SJSA1 (cell line): ENCODE measurements around the gene PRSS1. TPM values are rescaled to one million over a fixed set of nuclear protein-coding genes. Genes with fewer than 3 reads are reported as not detected.
A peak's percentile ranks its signal among the peaks of the same experiment; 100 is the strongest.
"Not testable (repeated sequence)": the region's sequence is repeated elsewhere in the genome, so short reads cannot be mapped to it uniquely, and the experiment has no call there.

Experiments
- DNase-seq, 2 experiments: peaks; one replicate each; pipeline ENCODE4 v3.0.0-alpha.2; 2015 to 2020; ENCODE audit warnings: low spot score in 2 of 2, low read depth in 1 of 2
- H3K27ac ChIP-seq: fragments of 250-450 bp; sonication (Bioruptor Pico); 2 replicates; pipeline ENCODE4 v1.5.1; 2020; ENCODE audit warnings: mild to moderate bottlenecking, moderate library complexity
- H3K27me3 ChIP-seq: fragments of 250-450 bp; sonication (Bioruptor Pico); replicated peaks from 2 replicates; pipeline ENCODE4 v1.5.1; 2020; ENCODE audit warnings: mild to moderate bottlenecking, moderate library complexity
- H3K36me3 ChIP-seq: fragments of 250-450 bp; sonication (Bioruptor Pico); 2 replicates; pipeline ENCODE4 v1.5.1; 2020; ENCODE audit warnings: mild to moderate bottlenecking
- H3K4me1 ChIP-seq: fragments of 250-450 bp; sonication (Bioruptor Pico); replicated peaks from 2 replicates; pipeline ENCODE4 v1.6.1; 2021; ENCODE audit warnings: mild to moderate bottlenecking
- H3K4me3 ChIP-seq: fragments of 250-450 bp; sonication (Bioruptor Pico); 2 replicates; pipeline ENCODE4 v1.5.1; 2020; ENCODE audit warnings: mild to moderate bottlenecking
- H3K9me3 ChIP-seq: fragments of 250-450 bp; sonication (Bioruptor Pico); replicated peaks from 2 replicates; pipeline ENCODE4 v1.5.1; 2020; ENCODE audit warnings: mild to moderate bottlenecking
- total RNA-seq: library from RNA; depleted of rRNA; stranded (reverse); fragments of >200 nt; shearing (Covaris generic); gene quantifications from 2 replicates; pipeline ENCODE4 v1.2.3, GENCODE V29; 2014; rRNA removed

PRSS1 gene
- total RNA-seq = not detected in 2 replicates

- Histone ChIP-seq H3K27me3 (no peaks in the 10 kb centered on the region), H3K36me3 (no peaks in the 10 kb centered on the region), H3K27ac (no peak within 1 kb of the TSS), H3K4me3 (no peak within 1 kb of the TSS), H3K4me1 (no peaks in the 10 kb centered on the region), H3K9me3 (no peaks in the 10 kb centered on the region)
- DNase-seq = no peak
These were observed at the start of gene PRSS1 for GRCh38 chr7:142749218-142749993. Gene PRSS1 (plus strand): TSS chr7:142749472. CDS start chr7:142749485, 13 bp downstream.

GRCh38 chr7:142700935-142701334 lies 48.3 kb upstream of the PRSS1 start:
- not testable (repeated sequence) for H3K4me3 ChIP-seq, H3K27me3 ChIP-seq, H3K4me1 ChIP-seq, DNase-seq, H3K9me3 ChIP-seq, H3K27ac ChIP-seq, H3K36me3 ChIP-seq

- H3K4me3 ChIP-seq = no peak overlapping the region
- H3K4me1 ChIP-seq = no peaks in the 10 kb centered on the region
- no peaks in the 10 kb centered on the region for H3K9me3 ChIP-seq
- no peaks in the 10 kb centered on the region for H3K36me3 ChIP-seq
- H3K27me3 ChIP-seq = no peaks in the 10 kb centered on the region
- DNase-seq = no peak
- no peak overlapping the region for H3K27ac ChIP-seq
These were observed 45.5 kb upstream of the PRSS1 start for GRCh38 chr7:142703655-142704305.

GRCh38 chr7:142708726-142709125 lies 40.5 kb upstream of the PRSS1 start:
- H3K9me3 ChIP-seq, H3K4me3 ChIP-seq, DNase-seq, H3K27me3 ChIP-seq, H3K27ac ChIP-seq, H3K4me1 ChIP-seq, H3K36me3 ChIP-seq: not testable (repeated sequence)

GRCh38 chr7:142709921-142710320 lies 39.4 kb upstream of the PRSS1 start:
- peaks cover 7% of the 10 kb centered on the region; the same call in 1 of the 2 replicates for H3K4me1 ChIP-seq
- H3K27ac ChIP-seq = no peak overlapping the region
- H3K4me3 ChIP-seq = no peak overlapping the region
- no peaks in the 10 kb centered on the region for H3K36me3 ChIP-seq
- no peak for DNase-seq
- H3K9me3 ChIP-seq = no peaks in the 10 kb centered on the region
- no peaks in the 10 kb centered on the region; the same call in 1 of the 2 replicates for H3K27me3 ChIP-seq

- H3K4me3 ChIP-seq = no peak overlapping the region
These were observed 38.1 kb upstream of the PRSS1 start for GRCh38 chr7:142711196-142711595.

GRCh38 chr7:142711746-142712616 lies 37.3 kb upstream of the PRSS1 start:
- H3K9me3 ChIP-seq = no peaks in the 10 kb centered on the region
- H3K4me3 ChIP-seq = no peak overlapping the region
- DNase-seq = peak in 1 of 2 experiments; percentile 9
- no peaks in the 10 kb centered on the region for H3K36me3 ChIP-seq
- H3K27ac ChIP-seq = no peak overlapping the region
- peaks cover 7% of the 10 kb centered on the region; the same call in 1 of the 2 replicates for H3K4me1 ChIP-seq
- no peaks in the 10 kb centered on the region; the same call in 1 of the 2 replicates for H3K27me3 ChIP-seq

More at GRCh38 chr7:142711196-142711595, 38.1 kb upstream of the PRSS1 start:
- no peak overlapping the region for H3K27ac ChIP-seq
- H3K9me3 ChIP-seq = no peaks in the 10 kb centered on the region
- no peak for DNase-seq
- no peaks in the 10 kb centered on the region; the same call in 1 of the 2 replicates for H3K27me3 ChIP-seq
- H3K4me1 ChIP-seq = peaks cover 7% of the 10 kb centered on the region; the same call in 1 of the 2 replicates
- no peaks in the 10 kb centered on the region for H3K36me3 ChIP-seq

GRCh38 chr7:142712617-142712957 lies 36.7 kb upstream of the PRSS1 start:
- DNase-seq = no peak
- peaks cover 7% of the 10 kb centered on the region; the same call in 1 of the 2 replicates for H3K4me1 ChIP-seq
- H3K27ac ChIP-seq = no peak overlapping the region
- no peak overlapping the region for H3K4me3 ChIP-seq
- no peaks in the 10 kb centered on the region; the same call in 1 of the 2 replicates for H3K27me3 ChIP-seq
- H3K36me3 ChIP-seq = no peaks in the 10 kb centered on the region
- no peaks in the 10 kb centered on the region for H3K9me3 ChIP-seq

- peaks cover 7% of the 10 kb centered on the region; the same call in 1 of the 2 replicates for H3K4me1 ChIP-seq
- peaks cover 4% of the 10 kb centered on the region; the same call in 1 of the 2 replicates for H3K27me3 ChIP-seq
- H3K36me3 ChIP-seq = no peaks in the 10 kb centered on the region
- H3K9me3 ChIP-seq = no peaks in the 10 kb centered on the region
- no peak for DNase-seq
- no peak overlapping the region for H3K27ac ChIP-seq
- H3K4me3 ChIP-seq = no peak overlapping the region
These were observed 34.9 kb upstream of the PRSS1 start for GRCh38 chr7:142714375-142714774.

GRCh38 chr7:142716596-142716995 lies 32.7 kb upstream of the PRSS1 start:
- H3K9me3 ChIP-seq = no peaks in the 10 kb centered on the region
- no peak for DNase-seq
- no peak overlapping the region for H3K4me3 ChIP-seq
- peaks cover 4% of the 10 kb centered on the region; the same call in 1 of the 2 replicates for H3K4me1 ChIP-seq
- no peak overlapping the region for H3K27ac ChIP-seq
- H3K27me3 ChIP-seq = peaks cover 4% of the 10 kb centered on the region; the same call in 1 of the 2 replicates
- H3K36me3 ChIP-seq = no peaks in the 10 kb centered on the region

GRCh38 chr7:142717453-142717852 lies 31.8 kb upstream of the PRSS1 start:
- Histone ChIP-seq H3K4me1 (no peaks in the 10 kb centered on the region), H3K9me3 (no peaks in the 10 kb centered on the region), H3K27me3 (peaks cover 4% of the 10 kb centered on the region), H3K4me3 (no peak overlapping the region), H3K27ac (no peak overlapping the region), H3K36me3 (no peaks in the 10 kb centered on the region)
- no peak for DNase-seq

- peaks cover 4% of the 10 kb centered on the region for H3K27me3 ChIP-seq
- no peak for DNase-seq
These were observed 31.0 kb upstream of the PRSS1 start for GRCh38 chr7:142718313-142718712.

GRCh38 chr7:142720172-142720773 lies 29.0 kb upstream of the PRSS1 start:
- peaks cover 4% of the 10 kb centered on the region; the same call in 1 of the 2 replicates for H3K27me3 ChIP-seq
- no peak overlapping the region for H3K27ac ChIP-seq
- H3K4me3 ChIP-seq = no peak overlapping the region
- no peak for DNase-seq
- H3K9me3 ChIP-seq = no peaks in the 10 kb centered on the region
- H3K36me3 ChIP-seq = no peaks in the 10 kb centered on the region
- H3K4me1 ChIP-seq = no peaks in the 10 kb centered on the region

More at GRCh38 chr7:142718313-142718712, 31.0 kb upstream of the PRSS1 start:
- Histone ChIP-seq H3K9me3 (no peaks in the 10 kb centered on the region), H3K4me1 (no peaks in the 10 kb centered on the region), H3K36me3 (no peaks in the 10 kb centered on the region), H3K27ac (no peak overlapping the region), H3K4me3 (no peak overlapping the region)
